ENCODE data around the gene GSTM2.

DNA sequence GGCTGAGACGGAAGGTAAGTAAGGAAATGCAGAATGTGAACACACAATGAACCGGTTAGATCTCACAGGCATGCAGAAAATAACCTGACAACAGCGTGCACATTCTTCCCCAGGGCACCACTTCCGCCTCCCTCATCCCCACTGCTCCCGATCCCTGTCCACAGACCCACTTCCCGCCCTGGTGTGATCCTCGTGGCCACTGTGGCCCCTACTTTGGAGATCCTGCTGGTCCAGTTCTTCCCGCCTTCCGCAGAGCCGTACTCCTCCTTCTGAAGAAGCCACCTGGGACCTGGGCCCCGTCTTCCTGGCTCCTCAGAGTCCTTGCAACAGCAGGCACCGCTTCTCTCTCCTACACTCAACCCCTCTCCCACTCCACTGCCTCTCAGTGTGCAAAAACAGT lies 13.3 kb upstream of the GSTM2 start:
- TF ChIP-seq, protein P1, sequence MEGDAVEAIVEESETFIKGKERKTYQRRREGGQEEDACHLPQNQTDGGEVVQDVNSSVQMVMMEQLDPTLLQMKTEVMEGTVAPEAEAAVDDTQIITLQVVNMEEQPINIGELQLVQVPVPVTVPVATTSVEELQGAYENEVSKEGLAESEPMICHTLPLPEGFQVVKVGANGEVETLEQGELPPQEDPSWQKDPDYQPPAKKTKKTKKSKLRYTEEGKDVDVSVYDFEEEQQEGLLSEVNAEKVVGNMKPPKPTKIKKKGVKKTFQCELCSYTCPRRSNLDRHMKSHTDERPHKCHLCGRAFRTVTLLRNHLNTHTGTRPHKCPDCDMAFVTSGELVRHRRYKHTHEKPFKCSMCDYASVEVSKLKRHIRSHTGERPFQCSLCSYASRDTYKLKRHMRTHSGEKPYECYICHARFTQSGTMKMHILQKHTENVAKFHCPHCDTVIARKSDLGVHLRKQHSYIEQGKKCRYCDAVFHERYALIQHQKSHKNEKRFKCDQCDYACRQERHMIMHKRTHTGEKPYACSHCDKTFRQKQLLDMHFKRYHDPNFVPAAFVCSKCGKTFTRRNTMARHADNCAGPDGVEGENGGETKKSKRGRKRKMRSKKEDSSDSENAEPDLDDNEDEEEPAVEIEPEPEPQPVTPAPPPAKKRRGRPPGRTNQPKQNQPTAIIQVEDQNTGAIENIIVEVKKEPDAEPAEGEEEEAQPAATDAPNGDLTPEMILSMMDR (conservative IDR thresholded peaks at IDR 0.05) = no peak
- TF ChIP-seq EZH2 (IDR thresholded peaks at IDR 0.05; ENCODE audit: low read depth) = no peak
